Muscle of back (tissue), 11 donors: ENCODE data around the gene PFKFB2. TPM values are rescaled to one million over a fixed set of nuclear protein-coding genes. Genes with fewer than 3 reads are reported as not detected.
"Not testable (repeated sequence)": the region's sequence is repeated elsewhere in the genome, so short reads cannot be mapped to it uniquely, and the experiment has no call there.

ENCODE experiments used
- DNase-seq, 3 donors: peaks; one replicate each; pipeline versions ENCODE4 v3.0.0 to v3.0.0-alpha.2; 2013
- polyA plus RNA-seq, 10 donors: library from polyadenylated mRNA; unstranded; fragments of 120-200 nt; gene quantifications; one replicate each; pipeline ENCODE4 v1.2.1, GENCODE V29; 2013; ENCODE audit not compliant: insufficient read length in 10 of 10

The PFKFB2 gene
- polyA plus RNA-seq, 10 donors = 4.5 to 8.8 (median 7.0) TPM

DNA sequence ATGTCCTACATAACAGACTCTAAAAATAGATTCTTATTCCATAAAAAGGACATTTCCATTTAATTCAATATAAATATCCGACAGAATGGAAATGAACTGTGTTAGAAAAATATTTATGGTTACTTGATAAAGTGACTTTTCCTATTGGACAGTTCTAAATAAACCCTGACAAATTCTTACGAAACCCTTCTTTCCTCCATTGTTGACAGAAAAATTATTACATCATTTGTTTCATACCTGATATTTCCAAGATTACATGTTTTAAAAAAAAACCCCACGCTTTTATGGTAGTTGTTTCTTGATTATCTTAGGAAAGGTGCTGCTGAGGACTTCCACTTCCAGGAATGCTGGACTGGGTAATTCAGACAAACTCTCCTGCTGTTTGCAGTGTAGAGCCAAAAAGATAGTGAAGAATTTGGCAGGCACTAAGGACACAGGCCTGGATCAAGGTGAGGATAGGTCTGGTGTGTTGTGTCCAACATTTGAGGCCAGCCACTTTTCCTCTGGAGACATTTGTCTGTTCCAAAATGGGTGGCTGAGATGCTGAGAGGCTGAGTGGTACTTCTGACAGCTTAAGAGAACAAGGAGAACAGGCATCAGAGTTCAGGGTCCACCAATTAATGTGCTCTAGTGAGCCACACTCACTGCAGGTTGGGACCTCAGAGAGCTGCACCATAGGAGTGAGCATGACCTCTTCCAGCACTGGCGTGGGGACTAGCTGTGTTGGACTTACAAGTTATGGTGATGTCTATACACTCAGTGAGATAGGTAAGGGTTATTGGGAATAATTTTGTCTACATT, 13.5 kb upstream of the PFKFB2 start:
- no peak for DNase-seq

- no peak for DNase-seq
These were observed 12.9 kb upstream of the PFKFB2 start for GRCh38 chr1:207040181-207040533.

- DNase-seq = not testable (repeated sequence)
These were observed 11.7 kb upstream of the PFKFB2 start for GRCh38 chr1:207041397-207041796.

- no peak for DNase-seq
These were observed 7.6 kb upstream of the PFKFB2 start for GRCh38 chr1:207045453-207045852.

DNA sequence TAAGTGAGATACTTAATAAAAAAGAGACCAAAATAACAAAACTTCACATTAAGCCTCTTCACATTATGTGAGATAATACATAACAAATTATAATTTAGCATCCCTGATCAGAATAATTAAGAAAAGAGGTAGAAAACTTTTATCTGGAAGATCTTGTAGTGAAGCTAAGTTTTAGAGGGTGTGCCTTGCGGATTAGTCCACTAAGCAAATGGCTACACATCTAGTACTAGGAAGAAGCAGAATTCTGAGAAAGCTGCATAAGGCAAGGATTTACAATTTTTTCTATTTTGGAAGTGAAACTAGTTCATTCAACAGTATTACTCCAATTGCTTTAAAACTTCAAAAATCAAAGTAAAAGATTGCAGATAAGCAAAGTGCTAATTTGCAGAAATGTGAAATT, 5.6 kb upstream of the PFKFB2 start:
- no peak for DNase-seq

- DNase-seq = no peak
These were observed 5.0 kb upstream of the PFKFB2 start for GRCh38 chr1:207048041-207048440.

DNA sequence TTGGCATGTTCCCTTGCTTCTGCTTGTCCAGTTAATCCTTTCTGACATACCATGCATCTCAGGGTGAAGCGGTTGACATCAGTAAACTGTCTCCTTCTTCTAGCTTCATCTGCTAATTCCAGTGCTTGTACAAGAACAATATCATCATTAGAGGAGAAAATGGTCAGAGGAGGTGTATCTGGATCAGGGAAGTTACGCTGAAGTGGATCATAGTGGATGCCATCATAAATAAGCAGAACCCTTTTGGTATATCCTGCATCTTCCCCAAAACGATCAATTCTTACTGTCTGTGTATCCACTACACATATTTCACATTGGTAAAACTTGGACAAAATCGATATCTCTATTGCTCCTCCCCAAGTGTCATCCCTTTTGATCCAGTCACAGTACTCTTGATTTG, 4.0 kb upstream of the PFKFB2 start:
- DNase-seq = no peak

DNA sequence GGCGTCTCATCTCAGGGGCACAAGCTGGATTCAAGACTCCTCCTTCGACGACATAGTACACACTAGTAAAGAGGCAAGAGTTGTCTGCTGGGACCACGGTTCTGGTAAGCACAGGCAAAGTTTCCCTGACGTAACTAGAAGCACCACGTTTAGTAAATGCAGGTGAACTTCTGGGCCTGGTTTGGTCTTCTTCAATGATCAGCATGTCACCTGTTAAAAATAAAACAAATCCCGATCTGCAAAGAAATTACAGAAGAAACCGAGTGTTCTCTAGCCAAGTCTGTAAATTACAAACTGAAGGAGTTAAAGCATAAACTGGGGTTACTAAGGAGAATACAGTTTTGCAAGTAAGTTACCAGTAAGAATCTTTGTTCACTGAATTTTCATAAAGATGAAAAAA, 3.6 kb upstream of the PFKFB2 start:
- no peak for DNase-seq

GRCh38 chr1:207049974-207050391, 3.1 kb upstream of the PFKFB2 start:
- DNase-seq = peak; percentile 39 to 72 (median 49)

- DNase-seq = peak; percentile 90 to 97 (median 95)
These were observed 2.4 kb upstream of the PFKFB2 start for GRCh38 chr1:207050480-207051190.

DNA sequence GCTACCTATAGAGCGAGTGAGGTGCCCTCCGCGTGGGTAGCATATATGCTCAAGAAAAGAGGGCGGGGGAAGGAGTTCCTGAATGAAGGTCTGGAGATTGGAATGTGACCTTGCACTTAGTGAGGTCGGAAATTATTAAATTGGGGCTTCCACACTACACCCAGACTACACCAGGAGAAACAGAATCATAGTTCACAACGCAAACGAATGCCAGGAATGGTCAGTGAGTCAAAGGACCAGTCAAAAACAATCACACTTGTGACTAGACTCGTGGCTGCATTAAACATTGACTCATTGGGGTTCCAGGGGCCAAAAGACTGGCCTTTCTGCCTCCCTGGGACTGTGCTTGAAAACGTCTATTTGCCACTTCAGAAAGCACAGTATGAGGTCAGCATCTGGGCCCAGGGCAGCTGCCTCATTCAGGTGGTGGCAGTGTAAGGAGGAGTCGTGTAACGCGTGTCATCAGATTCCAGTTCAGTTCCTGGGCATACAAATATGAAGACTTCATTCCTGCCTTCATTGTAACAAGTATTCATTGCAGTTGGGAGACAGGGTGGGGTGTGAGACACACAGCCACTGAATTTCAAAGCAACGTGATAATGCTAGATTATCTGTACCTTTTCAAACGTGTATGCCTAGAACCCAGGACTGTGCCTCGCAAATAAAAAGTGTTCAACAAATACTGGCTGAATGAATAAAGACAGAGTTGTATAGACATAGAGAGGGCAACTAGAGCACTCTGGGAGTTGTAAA, 1.7 kb upstream of the PFKFB2 start, which contains the start of gene YOD1:
TSS of gene YOD1 (minus strand) at position 18 of the 753 bp plus-strand sequence. CDS start 178 bp downstream, outside the sequence.
- no peak for DNase-seq

DNA sequence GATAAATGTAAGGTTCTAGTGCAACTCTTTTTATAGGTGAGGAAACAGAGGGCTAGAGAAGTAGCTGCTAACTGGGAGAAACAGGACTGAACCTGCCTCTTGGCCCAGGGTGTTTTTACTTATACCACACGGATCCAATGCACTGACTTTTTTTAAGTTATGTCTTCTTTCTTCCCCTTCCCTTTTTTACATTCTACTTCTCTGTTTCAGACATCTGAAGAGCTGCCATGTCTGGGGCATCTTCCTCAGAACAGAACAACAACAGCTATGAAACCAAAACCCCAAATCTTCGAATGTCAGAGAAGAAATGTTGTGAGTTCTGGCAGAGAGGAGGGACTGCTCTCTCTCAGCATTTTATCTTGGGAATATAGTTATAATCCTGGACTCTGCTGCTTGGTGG, 1.4 kb downstream of the PFKFB2 start:
- DNase-seq = no peak

DNA sequence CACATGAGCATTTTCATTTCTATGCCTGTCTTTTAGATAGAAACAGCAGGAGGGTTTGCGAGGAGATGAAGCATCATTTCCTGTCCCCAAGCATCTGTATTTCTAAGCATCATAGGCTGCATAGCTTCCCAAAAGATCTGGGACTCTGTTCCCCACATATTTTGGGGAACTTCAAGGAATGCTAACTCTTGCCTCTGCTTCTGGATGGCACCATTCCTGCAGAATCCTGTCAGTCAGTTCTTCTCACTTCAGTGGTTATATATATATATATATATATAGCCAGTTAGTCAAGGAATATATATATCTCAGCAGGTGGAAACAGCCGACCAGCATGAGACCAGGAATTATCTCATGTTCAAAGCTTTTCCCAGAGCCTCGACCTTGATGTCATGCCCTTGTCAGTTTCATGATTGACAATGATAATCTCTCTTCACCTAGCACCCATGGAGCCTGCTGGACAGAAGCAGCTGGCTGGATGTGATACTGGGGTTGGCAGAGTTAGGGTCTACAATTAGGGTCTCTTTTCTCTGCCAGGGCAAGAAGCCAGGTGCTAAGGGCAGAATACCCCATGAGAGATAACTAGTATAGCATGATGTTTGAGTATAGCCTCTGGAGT, 2.4 kb downstream of the PFKFB2 start:
- no peak for DNase-seq

DNA sequence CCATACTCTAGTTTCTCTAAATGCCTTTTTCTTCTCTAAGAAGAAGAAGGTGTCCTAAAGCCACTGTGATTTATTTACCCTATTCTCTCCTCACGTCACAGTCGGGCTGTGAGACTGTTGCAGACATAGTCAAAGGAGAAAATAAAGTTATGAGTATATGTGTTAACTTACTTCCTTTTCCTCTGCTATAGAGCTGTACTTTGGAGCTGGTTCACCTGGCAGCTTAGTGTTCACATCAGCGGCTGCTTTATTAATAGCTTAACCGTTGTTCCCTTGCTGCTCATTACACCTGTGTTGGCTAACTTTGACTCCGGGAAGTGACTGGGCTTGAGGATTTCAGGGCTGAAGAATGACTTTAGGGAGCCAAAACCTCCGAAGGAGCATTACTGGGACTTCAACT, 3.6 kb downstream of the PFKFB2 start:
- no peak for DNase-seq

DNA sequence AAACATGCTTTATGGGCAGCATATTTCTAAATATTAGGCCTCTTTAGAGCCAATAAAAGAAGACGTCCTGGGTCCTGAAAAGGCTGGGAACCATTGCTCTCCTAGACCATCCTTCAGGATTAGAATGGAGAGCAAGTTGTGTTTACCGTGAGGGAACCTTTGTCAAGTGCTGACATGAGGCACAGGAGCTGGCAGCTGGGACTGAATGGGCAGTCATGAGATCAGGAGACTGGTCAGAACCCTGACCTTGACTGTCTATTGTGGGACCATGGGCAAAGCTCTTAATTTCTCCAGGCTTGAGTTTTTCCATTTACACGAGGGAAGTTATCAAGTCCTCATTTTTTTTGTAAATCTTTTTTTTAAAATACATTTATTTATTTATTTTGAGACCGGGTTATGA, 5.2 kb downstream of the PFKFB2 start:
- no peak for DNase-seq

GRCh38 chr1:207058878-207059867, 6.1 kb downstream of the PFKFB2 start:
- no peak for DNase-seq

DNA sequence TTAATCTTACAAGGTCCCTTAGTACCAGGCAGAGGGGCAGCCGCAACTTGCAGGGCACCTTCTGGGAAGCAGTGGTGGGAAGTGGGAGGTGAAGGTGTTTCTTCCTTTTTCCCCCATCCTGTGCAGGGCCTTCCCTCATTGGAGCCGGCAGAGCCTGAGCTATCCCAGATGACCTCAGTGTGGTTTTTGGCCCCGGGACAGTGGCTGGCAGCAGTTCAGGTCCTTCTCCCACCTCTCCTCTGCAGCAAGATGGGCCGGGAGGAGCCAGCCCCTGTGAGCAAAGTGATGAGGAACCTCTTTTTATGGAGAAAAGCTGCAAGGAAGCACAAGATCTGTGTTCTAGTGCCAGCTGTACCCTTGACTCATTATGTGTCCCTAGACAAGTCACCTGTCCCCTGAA, 6.8 kb downstream of the PFKFB2 start:
- DNase-seq = no peak

GRCh38 chr1:207060596-207060995, 7.5 kb downstream of the PFKFB2 start:
- no peak for DNase-seq

GRCh38 chr1:207062058-207062457, 9.0 kb downstream of the PFKFB2 start:
- DNase-seq = no peak

GRCh38 chr1:207063014-207063413, 9.9 kb downstream of the PFKFB2 start:
- DNase-seq = no peak

GRCh38 chr1:207064561-207064960, 11.5 kb downstream of the PFKFB2 start:
- DNase-seq = no peak
